HCT116 (cell line): Measurements from ENCODE around the gene ADARB1. TPM values are rescaled to one million over a fixed set of nuclear protein-coding genes. Genes with fewer than 3 reads are reported as not detected.

Experiments used
- ATAC-seq: fragments of 200-7000 bp; cut with Tn5 transposase; 2 replicates; pipeline ENCODE4 v1.9.1; 2020; ENCODE audit warnings: mild to moderate bottlenecking, moderate library complexity
- BruUV-seq: library from RNA; stranded (reverse); fragments of 400-500 nt; replicated peaks from 2 replicates; lab custom pipeline; 2021; lab: Mats Ljungman, UMichigan
- CTCF ChIA-PET: fragments of 300-600 bp; sonication (Branson Sonifier 250); formaldehyde crosslinking; loops from one replicate; lab custom pipeline; 2021; ENCODE audit warnings: antibody characterized with exemption; lab: Charles Lee
- POLR2A ChIA-PET: fragments of 300-600, 350-600 bp; sonication (Branson Sonifier 250); formaldehyde crosslinking; loops from one replicate; lab custom pipeline; 2021; ENCODE audit warnings: antibody characterized with exemption; lab: Charles Lee
- RAD21 ChIA-PET, 2 experiments: fragments of 300-600 bp; sonication (Branson Sonifier 250); formaldehyde crosslinking; loops; one replicate each; lab custom pipeline; 2023; ENCODE audit warnings: low total read pairs in 2 of 2; ENCODE audit not compliant: uncharacterized antibody in 2 of 2, unreplicated experiment in 2 of 2, low non-redundant PET in 1 of 2; lab: Charles Lee
- DNase-seq: peaks from one replicate; pipeline ENCODE4 v3.0.0-alpha.2; 2010; ENCODE audit warnings: low read depth, low spot score
- H2AFZ ChIP-seq: fragments of 200-600 bp; shearing (Covaris generic), sonication (generic); 2 replicates; pipeline ENCODE4 v1.6.1; 2017; ENCODE audit warnings: low read depth, mixed run types, mixed read lengths, antibody characterized with exemption, low read length; ENCODE audit not compliant: poor library complexity, severe bottlenecking
- H3K27ac ChIP-seq: 2 replicates; pipeline ENCODE4 v1.5.1; 2012; ENCODE audit warnings: low read depth, low read length
- H3K27me3 ChIP-seq: fragments of 200-600 bp; sonication (generic); 2 replicates; pipeline ENCODE4 v1.6.1; 2016; ENCODE audit warnings: mixed run types, low read length, mixed read lengths; ENCODE audit not compliant: insufficient read depth
- H3K36me3 ChIP-seq, 2 experiments: fragments of 200-500 bp in 1 of 2; fragments of 200-600 bp in 1 of 2; sonication (Bioruptor generic) in 1 of 2; sonication (generic) in 1 of 2; 2 replicates each; pipeline versions ENCODE4 v1.5.1 to v1.6.1; 2014 to 2016; ENCODE audit warnings: low read length in 2 of 2, inconsistent platforms in 1 of 2, mixed read lengths in 1 of 2, mixed run types in 1 of 2; ENCODE audit not compliant: insufficient read depth in 2 of 2, control insufficient read depth in 1 of 2
- H3K4me1 ChIP-seq, 2 experiments: fragments of 200-600 bp in 1 of 2; sonication (generic) in 1 of 2; 2 replicates each; pipeline versions ENCODE4 v1.5.1 to v1.6.1; 2012 to 2017; ENCODE audit warnings: low read length in 2 of 2, inconsistent platforms in 1 of 2, mild to moderate bottlenecking in 1 of 2, mixed read lengths in 1 of 2, mixed run types in 1 of 2, moderate library complexity in 1 of 2; ENCODE audit not compliant: insufficient read depth in 2 of 2, control insufficient read depth in 1 of 2
- H3K4me2 ChIP-seq: fragments of 200-600 bp; sonication (generic); 2 replicates; pipeline ENCODE4 v1.6.1; 2017; ENCODE audit warnings: mixed run types, low read length, mixed read lengths
- H3K4me3 ChIP-seq, 2 experiments: fragments of 200-600 bp in 1 of 2; sonication (generic) in 1 of 2; replicated peaks in 1 of 2; 2 replicates each; pipeline ENCODE4 v1.5.1; 2011 to 2016; ENCODE audit warnings: low read length in 2 of 2, control low read depth in 1 of 2, low read depth in 1 of 2, mild to moderate bottlenecking in 1 of 2, mixed read lengths in 1 of 2, mixed run types in 1 of 2
- H3K79me2 ChIP-seq: fragments of 200-600 bp; sonication (generic); 2 replicates; pipeline ENCODE4 v1.6.1; 2017; ENCODE audit warnings: mild to moderate bottlenecking, mixed run types, low read length, moderate library complexity, mixed read lengths; ENCODE audit not compliant: insufficient read depth
- H3K9ac ChIP-seq: fragments of 200-600 bp; sonication (generic); 2 replicates; pipeline ENCODE4 v1.6.1; 2016; ENCODE audit warnings: low read length, mixed read lengths
- H3K9me2 ChIP-seq: fragments of 200-600 bp; sonication (generic), shearing (Covaris generic); 2 replicates; pipeline ENCODE4 v1.6.1; 2017; ENCODE audit warnings: mixed run types, mild to moderate bottlenecking, moderate library complexity; ENCODE audit not compliant: insufficient read depth
- H3K9me3 ChIP-seq, 2 experiments: fragments of 200-500 bp in 1 of 2; fragments of 200-600 bp in 1 of 2; sonication (Bioruptor generic) in 1 of 2; sonication (generic) in 1 of 2; 2 replicates each; pipeline ENCODE4 v1.6.1; 2014 to 2017; ENCODE audit warnings: low read length in 2 of 2, mixed read lengths in 2 of 2, inconsistent platforms in 1 of 2, low read depth in 1 of 2, mild to moderate bottlenecking in 1 of 2, mixed run types in 1 of 2, moderate library complexity in 1 of 2; ENCODE audit not compliant: control insufficient read depth in 1 of 2, insufficient read depth in 1 of 2
- H4K20me1 ChIP-seq: fragments of 200-600 bp; sonication (generic), shearing (Covaris generic); 2 replicates; pipeline ENCODE4 v1.6.1; 2017; ENCODE audit warnings: mixed run types, mild to moderate bottlenecking, moderate library complexity; ENCODE audit not compliant: insufficient read depth
- CBX3 ChIP-seq: IDR thresholded peaks from 2 replicates; pipeline ENCODE4 v1.6.1; 2012; ENCODE audit warnings: low read depth
- CEBPB ChIP-seq: IDR thresholded peaks from 2 replicates; pipeline ENCODE4 v1.6.1; 2012; ENCODE audit warnings: low read depth
- EZH2phosphoT487 ChIP-seq: fragments of 200-600 bp; IDR thresholded peaks from 2 replicates; pipeline ENCODE4 v1.6.1; 2018; ENCODE audit warnings: antibody characterized with exemption, borderline replicate concordance
- FOSL1 ChIP-seq: IDR thresholded peaks from 2 replicates; pipeline ENCODE4 v1.6.1; 2012; ENCODE audit warnings: low read depth
- MAX ChIP-seq: IDR thresholded peaks from 2 replicates; pipeline ENCODE4 v1.6.1; 2012
- POLR2A ChIP-seq: IDR thresholded peaks from 2 replicates; pipeline ENCODE4 v1.7.0; 2011; ENCODE audit warnings: borderline replicate concordance; ENCODE audit not compliant: insufficient read depth, insufficient read length; ENCODE audit errors: extremely low read depth
- POLR2AphosphoS5 ChIP-seq: IDR thresholded peaks from 2 replicates; pipeline ENCODE4 v1.6.1; 2011; ENCODE audit warnings: mild to moderate bottlenecking, low read depth, low read length, moderate library complexity
- RAD21 ChIP-seq: IDR thresholded peaks from 2 replicates; pipeline ENCODE4 v1.6.1; 2012; ENCODE audit warnings: low read depth, mild to moderate bottlenecking
- REST ChIP-seq: IDR thresholded peaks from 2 replicates; pipeline ENCODE4 v1.6.1; 2012; ENCODE audit warnings: low read depth
- SRF ChIP-seq: IDR thresholded peaks from 2 replicates; pipeline ENCODE4 v1.6.1; 2012; ENCODE audit warnings: low read depth
- TCF7L2 ChIP-seq: IDR thresholded peaks from 2 replicates; pipeline ENCODE4 v1.7.0; 2011; ENCODE audit warnings: borderline replicate concordance, inconsistent platforms; ENCODE audit not compliant: insufficient read depth, insufficient read length; ENCODE audit errors: extremely low read depth
- YY1 ChIP-seq: IDR thresholded peaks from 2 replicates; pipeline ENCODE4 v1.6.1; 2011; ENCODE audit warnings: low read length, low read depth, moderate library complexity, mild to moderate bottlenecking; ENCODE audit not compliant: insufficient replicate concordance; ENCODE audit errors: extremely low read depth
- ZBTB33 ChIP-seq: IDR thresholded peaks from 2 replicates; pipeline ENCODE4 v1.6.1; 2011; ENCODE audit warnings: mild to moderate bottlenecking, low read length, moderate library complexity; ENCODE audit not compliant: insufficient replicate concordance; ENCODE audit errors: extremely low read depth
- ZNF274 ChIP-seq: fragments of 200-500 bp; sonication (Bioruptor generic); IDR thresholded peaks from 2 replicates; pipeline ENCODE4 v1.6.1; 2014; ENCODE audit warnings: mild to moderate bottlenecking, low read depth, low read length, inconsistent platforms
- intact Hi-C: fragments of 100-400 bp; cut with micrococcal nuclease; formaldehyde crosslinking; loops from 2 replicates; pipeline ENCODE4 v1.10.0; 2022
- total RNA-seq: library from RNA; stranded (reverse); gene quantifications from one replicate; pipeline ENCODE4 v1.2.1, GENCODE V29; 2021; ENCODE audit not compliant: unreplicated experiment

ADARB1 gene
- total RNA-seq, 1 experiment from 2014 or later: 13.5 TPM

GRCh38 chr21:45047257-45047656 is 27.1 kb upstream of the ADARB1 start:
- ChIA-PET RAD21 (no interaction called here), POLR2A (no interaction called here), CTCF (no interaction called here)
- DNase-seq (no peak), ATAC-seq (no peak)
- no peaks in the 10 kb centered on the region for H3K27me3 ChIP-seq
- H3K36me3 ChIP-seq: no peaks in the 10 kb centered on the region
- no peak overlapping the region for H2AFZ ChIP-seq
- no peaks in the 10 kb centered on the region for H3K9me2 ChIP-seq
- no peak overlapping the region for H3K27ac ChIP-seq
- H3K4me2 ChIP-seq: no peak overlapping the region
- TF ChIP-seq CBX3 (no peak), YY1 (no peak)
- H3K9me3 ChIP-seq: peaks cover 12 to 14% of the 10 kb centered on the region in 2 experiments; a peak in 2 of 4 replicates
- BruUV-seq: no TSS peak
- no peak overlapping the region for H3K4me3 ChIP-seq
- H3K4me1 ChIP-seq: no peaks in the 10 kb centered on the region
- intact Hi-C loops: no loop called here
- H3K79me2 ChIP-seq: no peaks in the 10 kb centered on the region
- H4K20me1 ChIP-seq: no peaks in the 10 kb centered on the region
- H3K9ac ChIP-seq: no peak overlapping the region

- H3K79me2 ChIP-seq: no peaks in the 10 kb centered on the region
- H3K27me3 ChIP-seq: no peaks in the 10 kb centered on the region
- no peak overlapping the region for H3K4me3 ChIP-seq
- ATAC-seq (no peak), DNase-seq (no peak)
- H3K27ac ChIP-seq: no peak overlapping the region
- POLR2A ChIA-PET: no interaction called here
- TF ChIP-seq SRF: no peak
- no peak for TF ChIP-seq CEBPB
- TF ChIP-seq MAX: no peak
- no peak for TF ChIP-seq POLR2AphosphoS5
- TF ChIP-seq POLR2A: no peak
- TF ChIP-seq ZNF274: no peak
- TF ChIP-seq FOSL1: no peak
- no peak for TF ChIP-seq RAD21
- no peak for TF ChIP-seq TCF7L2
- TF ChIP-seq EZH2phosphoT487: no peak
- TF ChIP-seq REST: no peak
- no peak for TF ChIP-seq YY1
- TF ChIP-seq ZBTB33: no peak
- no peak overlapping the region for H2AFZ ChIP-seq
- no peaks in the 10 kb centered on the region for H4K20me1 ChIP-seq
- H3K9ac ChIP-seq: no peak overlapping the region
- peaks cover 12 to 14% of the 10 kb centered on the region in 2 experiments; a peak in 2 of 4 replicates for H3K9me3 ChIP-seq
- intact Hi-C loops: no loop called here
- H3K36me3 ChIP-seq: no peaks in the 10 kb centered on the region
- H3K9me2 ChIP-seq: no peaks in the 10 kb centered on the region
- no peak overlapping the region for H3K4me2 ChIP-seq
- BruUV-seq: no TSS peak
- RAD21 ChIA-PET: no interaction called here
- no peaks in the 10 kb centered on the region for H3K4me1 ChIP-seq
- CTCF ChIA-PET: no interaction called here
Measured at GRCh38 chr21:45048026-45048698, 26.2 kb upstream of the ADARB1 start.
